ENCODE results near the gene ZNF566. TPM values are rescaled to one million over a fixed set of nuclear protein-coding genes. Genes with fewer than 3 reads are reported as not detected.
A peak's percentile ranks its signal among the peaks of the same experiment; 100 is the strongest.

The ZNF566 gene
- total RNA-seq, 2 experiments from 2014 or later = 6.3 to 6.8 TPM

- Histone ChIP-seq H3K9me3 (ENCODE audit: control insufficient read depth in 1 of 2, insufficient read depth in 1 of 2, low read length in 2 of 2) (peaks cover 31 to 35% of the 10 kb centered on the region in 2 experiments), H3K36me3 (ENCODE audit: insufficient read depth, low read length) (no peaks in the 10 kb centered on the region), H3K4me1 (ENCODE audit: insufficient read depth, low read length) (peaks cover 19% of the 10 kb centered on the region), H3K4me3 (ENCODE audit: low read length) (no peak overlapping the region), H3K27ac (ENCODE audit: low read depth in 1 of 2, low read length in 2 of 2) (no peak overlapping the region), H3K27me3 (ENCODE audit: control insufficient read depth in 1 of 2, insufficient read depth in 2 of 2, low read length in 2 of 2) (peaks cover 16 to 23% of the 10 kb centered on the region in 2 experiments)
- DNase-seq (no peak), ATAC-seq (ENCODE audit: poor library complexity) (no peak)
- peaks cover 52% of the 10 kb centered on the region for H3K36me3 Mint-ChIP-seq (ENCODE audit: low read depth)
- peaks cover 50% of the 10 kb centered on the region for H3K27me3 Mint-ChIP-seq
- no peak for TF ChIP-seq CTCF (IDR thresholded peaks at IDR 0.05)
- POLR2A ChIA-PET = interaction anchor here (2.6 kb wide), 1 partner anchor 206 kb away, joined by 6 read pairs; the partner anchor contains the start of genes ZNF146 and ZNF565
- peak overlapping the region; percentile 30 for H3K4me3 Mint-ChIP-seq
- intact Hi-C loops (cut with DNase I, micrococcal nuclease) = no loop called here
- peaks cover 10% of the 10 kb centered on the region for H3K9me3 Mint-ChIP-seq
- peaks cover 27% of the 10 kb centered on the region for H3K4me1 Mint-ChIP-seq (ENCODE audit: low read depth)
- no peak overlapping the region for H3K27ac Mint-ChIP-seq
- CTCF ChIA-PET = no interaction called here
Measured at GRCh38 chr19:36420961-36421748, 68.2 kb downstream of the ZNF566 start.

- intact Hi-C loops (cut with DNase I, micrococcal nuclease) = loop anchor here (2.0 to 5.0 kb wide), 4 partner anchors 41 to 204 kb away; partner anchors contain the start of genes ZNF566 (in 2 of the 2), ZFP14 (in 1 of the 2), ZNF146 (in 1 of the 2) and ZNF260 (in 1 of the 2)
- peaks cover 20 to 48% of the 10 kb centered on the region in 2 experiments for H3K9me3 ChIP-seq (ENCODE audit: control insufficient read depth in 1 of 2, insufficient read depth in 1 of 2, low read length in 2 of 2)
- peaks cover 16 to 23% of the 10 kb centered on the region in 2 experiments for H3K27me3 ChIP-seq (ENCODE audit: control insufficient read depth in 1 of 2, insufficient read depth in 2 of 2, low read length in 2 of 2)
- Mint-ChIP-seq H3K27me3 (peaks cover 29% of the 10 kb centered on the region), H3K36me3 (ENCODE audit: low read depth) (peaks cover 57% of the 10 kb centered on the region), H3K27ac (peak within 1 kb of the TSS; percentile 93), H3K4me1 (ENCODE audit: low read depth) (peaks cover 27% of the 10 kb centered on the region), H3K9me3 (peaks cover 4% of the 10 kb centered on the region), H3K4me3 (peak within 1 kb of the TSS; percentile 95)
- H3K4me3 ChIP-seq (ENCODE audit: low read length) = peak within 1 kb of the TSS; percentile 93
- ATAC-seq (ENCODE audit: poor library complexity) = peak; percentile 86
- peaks cover 19% of the 10 kb centered on the region for H3K4me1 ChIP-seq (ENCODE audit: insufficient read depth, low read length)
- H3K27ac ChIP-seq (ENCODE audit: low read depth in 1 of 2, low read length in 2 of 2) = peak within 1 kb of the TSS; percentile 51 to 78
- ChIA-PET CTCF (interaction anchor here (0.6 kb wide), 1 partner anchor 57 kb away, joined by 3 read pairs; no protein-coding TSS in a partner anchor), POLR2A (interaction anchor here (0.8 to 2.6 kb wide), 8 partner anchors 71 to 432 kb away, joined by 3 to 17 read pairs (median 4); partner anchors contain the start of genes ZNF146, ZNF345, ZNF382 and ZNF461)
- no peaks in the 10 kb centered on the region for H3K36me3 ChIP-seq (ENCODE audit: insufficient read depth, low read length)
- DNase-seq = peak; percentile 54 to 86 (median 70)
- TF ChIP-seq CTCF (IDR thresholded peaks at IDR 0.05) = no peak
Measured at GRCh38 chr19:36418287-36419001, 70.9 kb downstream of the ZNF566 start, which contains the start of gene ZFP82. TSS of gene ZFP82 (minus strand) at chr19:36418644. CDS start at chr19:36409789, 8,855 bp downstream.

- peak overlapping the region; percentile 51 to 78 for H3K27ac ChIP-seq (ENCODE audit: low read depth in 1 of 2, low read length in 2 of 2)
- POLR2A ChIA-PET = interaction anchor here (0.9 to 2.4 kb wide), 4 partner anchors 71 to 432 kb away, joined by 3 to 17 read pairs (median 6); partner anchors contain the start of genes ZNF382, ZNF461 and ZNF566
- peaks cover 16 to 23% of the 10 kb centered on the region in 2 experiments for H3K27me3 ChIP-seq (ENCODE audit: control insufficient read depth in 1 of 2, insufficient read depth in 2 of 2, low read length in 2 of 2)
- H3K9me3 ChIP-seq (ENCODE audit: control insufficient read depth in 1 of 2, insufficient read depth in 1 of 2, low read length in 2 of 2) = peaks cover 26 to 52% of the 10 kb centered on the region in 2 experiments
- Mint-ChIP-seq H3K9me3 (peaks cover 4% of the 10 kb centered on the region), H3K4me1 (ENCODE audit: low read depth) (peaks cover 27% of the 10 kb centered on the region), H3K27me3 (peaks cover 23% of the 10 kb centered on the region), H3K4me3 (peak overlapping the region; percentile 95), H3K27ac (peak overlapping the region; percentile 93), H3K36me3 (ENCODE audit: low read depth) (peaks cover 64% of the 10 kb centered on the region)
- peak overlapping the region; percentile 93 for H3K4me3 ChIP-seq (ENCODE audit: low read length)
- no peak for ATAC-seq (ENCODE audit: poor library complexity)
- DNase-seq = peak in 1 of 14 experiments; percentile 4
- H3K36me3 ChIP-seq (ENCODE audit: insufficient read depth, low read length) = no peaks in the 10 kb centered on the region
- H3K4me1 ChIP-seq (ENCODE audit: insufficient read depth, low read length) = peaks cover 19% of the 10 kb centered on the region
- intact Hi-C loops (cut with DNase I, micrococcal nuclease) = loop anchor here (1.0 to 5.0 kb wide), 5 partner anchors 12 to 203 kb away; partner anchors contain the start of genes ZNF566 (in 2 of the 2), ZFP14 (in 1 of the 2), ZNF146 (in 1 of the 2) and ZNF260 (in 1 of the 2)
- CTCF ChIA-PET = no interaction called here
- TF ChIP-seq CTCF (IDR thresholded peaks at IDR 0.05) = no peak
Measured at GRCh38 chr19:36417752-36418286, 71.5 kb downstream of the ZNF566 start.
